GM21576 (cell line): Measurements from ENCODE around the gene DMXL1.
"Not testable (repeated sequence)": the region's sequence is repeated elsewhere in the genome, so short reads cannot be mapped to it uniquely, and the experiment has no call there.

Experiments used
- ATAC-seq: cut with Tn5 transposase; IDR thresholded peaks from one replicate; pipeline ENCODE4 v1.9.1; 2021; ENCODE audit warnings: mild to moderate bottlenecking, moderate library complexity; ENCODE audit not compliant: unreplicated experiment

Gene DMXL1

GRCh38 chr5:119059740-119060255 lies 11.1 kb upstream of the DMXL1 start:
- ATAC-seq = no peak

GRCh38 chr5:119063579-119064379 lies 7.1 kb upstream of the DMXL1 start:
- ATAC-seq = peak; percentile 85

- ATAC-seq = no peak
Observed at GRCh38 chr5:119067450-119067849, 3.4 kb upstream of the DMXL1 start.

GRCh38 chr5:119070578-119070827 lies 384 bp upstream of the DMXL1 start:
- peak; percentile 52 for ATAC-seq

- ATAC-seq = peak; percentile 6
Observed at GRCh38 chr5:119071561-119071995, 691 bp downstream of the DMXL1 start.

- no peak for ATAC-seq
Observed at GRCh38 chr5:119072496-119072895, 1.6 kb downstream of the DMXL1 start.

- not testable (repeated sequence) for ATAC-seq
Observed at GRCh38 chr5:119073746-119074337, 3.0 kb downstream of the DMXL1 start.

- ATAC-seq = peak; percentile 10
Observed at GRCh38 chr5:119074419-119074818, 3.5 kb downstream of the DMXL1 start.

- ATAC-seq = not testable (repeated sequence)
Observed at GRCh38 chr5:119075269-119075668, 4.4 kb downstream of the DMXL1 start.

- ATAC-seq = no peak
Observed at GRCh38 chr5:119076080-119076479, 5.2 kb downstream of the DMXL1 start.

GRCh38 chr5:119077444-119077843 lies 6.6 kb downstream of the DMXL1 start:
- ATAC-seq = no peak

- no peak for ATAC-seq
Observed at GRCh38 chr5:119078071-119078846, 7.4 kb downstream of the DMXL1 start.

GRCh38 chr5:119078861-119079260 lies 8.0 kb downstream of the DMXL1 start:
- ATAC-seq = no peak

- ATAC-seq = peak; percentile 32
Observed at GRCh38 chr5:119079318-119079921, 8.5 kb downstream of the DMXL1 start.

- ATAC-seq = no peak
Observed at GRCh38 chr5:119080936-119081335, 10.0 kb downstream of the DMXL1 start.

- no peak for ATAC-seq
Observed at GRCh38 chr5:119082691-119083090, 11.8 kb downstream of the DMXL1 start.

- peak; percentile 73 for ATAC-seq
Observed at GRCh38 chr5:119083679-119084078, 12.8 kb downstream of the DMXL1 start.

GRCh38 chr5:119088438-119088837 lies 17.6 kb downstream of the DMXL1 start:
- no peak for ATAC-seq

GRCh38 chr5:119095611-119096010 lies 24.7 kb downstream of the DMXL1 start:
- no peak for ATAC-seq

GRCh38 chr5:119105971-119106370 lies 35.1 kb downstream of the DMXL1 start:
- no peak for ATAC-seq

GRCh38 chr5:119112151-119112550 lies 41.3 kb downstream of the DMXL1 start:
- ATAC-seq = no peak
